ENCODE results near the gene DLG1. TPM values are rescaled to one million over a fixed set of nuclear protein-coding genes. Genes with fewer than 3 reads are reported as not detected.

DLG1 gene
- total and polyA plus RNA-seq, 2 experiments from 2014 or later: 27.6 to 98.0 TPM

DNA sequence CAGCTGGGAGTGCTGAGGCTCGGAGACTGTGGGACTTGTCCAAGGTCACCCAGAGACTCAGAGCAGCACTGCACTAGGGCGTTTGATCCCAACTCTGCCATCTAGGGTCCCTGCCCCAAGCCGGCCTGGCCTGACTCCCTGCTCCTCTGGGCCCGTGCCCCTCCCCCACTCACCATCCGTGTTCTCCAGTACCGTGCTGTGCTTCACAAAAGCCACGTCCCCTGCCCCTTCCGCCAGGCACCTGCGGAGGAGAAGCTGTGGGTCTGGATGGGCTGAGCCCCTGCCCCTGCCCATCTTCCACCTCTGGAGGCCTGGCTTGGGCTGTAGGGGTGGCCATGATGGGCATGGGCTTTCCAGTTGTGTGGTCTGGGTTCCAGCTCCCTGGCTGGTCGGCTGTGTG is 277.2 kb downstream of the DLG1 start (continued):
- TF ChIP-seq, protein P1, sequence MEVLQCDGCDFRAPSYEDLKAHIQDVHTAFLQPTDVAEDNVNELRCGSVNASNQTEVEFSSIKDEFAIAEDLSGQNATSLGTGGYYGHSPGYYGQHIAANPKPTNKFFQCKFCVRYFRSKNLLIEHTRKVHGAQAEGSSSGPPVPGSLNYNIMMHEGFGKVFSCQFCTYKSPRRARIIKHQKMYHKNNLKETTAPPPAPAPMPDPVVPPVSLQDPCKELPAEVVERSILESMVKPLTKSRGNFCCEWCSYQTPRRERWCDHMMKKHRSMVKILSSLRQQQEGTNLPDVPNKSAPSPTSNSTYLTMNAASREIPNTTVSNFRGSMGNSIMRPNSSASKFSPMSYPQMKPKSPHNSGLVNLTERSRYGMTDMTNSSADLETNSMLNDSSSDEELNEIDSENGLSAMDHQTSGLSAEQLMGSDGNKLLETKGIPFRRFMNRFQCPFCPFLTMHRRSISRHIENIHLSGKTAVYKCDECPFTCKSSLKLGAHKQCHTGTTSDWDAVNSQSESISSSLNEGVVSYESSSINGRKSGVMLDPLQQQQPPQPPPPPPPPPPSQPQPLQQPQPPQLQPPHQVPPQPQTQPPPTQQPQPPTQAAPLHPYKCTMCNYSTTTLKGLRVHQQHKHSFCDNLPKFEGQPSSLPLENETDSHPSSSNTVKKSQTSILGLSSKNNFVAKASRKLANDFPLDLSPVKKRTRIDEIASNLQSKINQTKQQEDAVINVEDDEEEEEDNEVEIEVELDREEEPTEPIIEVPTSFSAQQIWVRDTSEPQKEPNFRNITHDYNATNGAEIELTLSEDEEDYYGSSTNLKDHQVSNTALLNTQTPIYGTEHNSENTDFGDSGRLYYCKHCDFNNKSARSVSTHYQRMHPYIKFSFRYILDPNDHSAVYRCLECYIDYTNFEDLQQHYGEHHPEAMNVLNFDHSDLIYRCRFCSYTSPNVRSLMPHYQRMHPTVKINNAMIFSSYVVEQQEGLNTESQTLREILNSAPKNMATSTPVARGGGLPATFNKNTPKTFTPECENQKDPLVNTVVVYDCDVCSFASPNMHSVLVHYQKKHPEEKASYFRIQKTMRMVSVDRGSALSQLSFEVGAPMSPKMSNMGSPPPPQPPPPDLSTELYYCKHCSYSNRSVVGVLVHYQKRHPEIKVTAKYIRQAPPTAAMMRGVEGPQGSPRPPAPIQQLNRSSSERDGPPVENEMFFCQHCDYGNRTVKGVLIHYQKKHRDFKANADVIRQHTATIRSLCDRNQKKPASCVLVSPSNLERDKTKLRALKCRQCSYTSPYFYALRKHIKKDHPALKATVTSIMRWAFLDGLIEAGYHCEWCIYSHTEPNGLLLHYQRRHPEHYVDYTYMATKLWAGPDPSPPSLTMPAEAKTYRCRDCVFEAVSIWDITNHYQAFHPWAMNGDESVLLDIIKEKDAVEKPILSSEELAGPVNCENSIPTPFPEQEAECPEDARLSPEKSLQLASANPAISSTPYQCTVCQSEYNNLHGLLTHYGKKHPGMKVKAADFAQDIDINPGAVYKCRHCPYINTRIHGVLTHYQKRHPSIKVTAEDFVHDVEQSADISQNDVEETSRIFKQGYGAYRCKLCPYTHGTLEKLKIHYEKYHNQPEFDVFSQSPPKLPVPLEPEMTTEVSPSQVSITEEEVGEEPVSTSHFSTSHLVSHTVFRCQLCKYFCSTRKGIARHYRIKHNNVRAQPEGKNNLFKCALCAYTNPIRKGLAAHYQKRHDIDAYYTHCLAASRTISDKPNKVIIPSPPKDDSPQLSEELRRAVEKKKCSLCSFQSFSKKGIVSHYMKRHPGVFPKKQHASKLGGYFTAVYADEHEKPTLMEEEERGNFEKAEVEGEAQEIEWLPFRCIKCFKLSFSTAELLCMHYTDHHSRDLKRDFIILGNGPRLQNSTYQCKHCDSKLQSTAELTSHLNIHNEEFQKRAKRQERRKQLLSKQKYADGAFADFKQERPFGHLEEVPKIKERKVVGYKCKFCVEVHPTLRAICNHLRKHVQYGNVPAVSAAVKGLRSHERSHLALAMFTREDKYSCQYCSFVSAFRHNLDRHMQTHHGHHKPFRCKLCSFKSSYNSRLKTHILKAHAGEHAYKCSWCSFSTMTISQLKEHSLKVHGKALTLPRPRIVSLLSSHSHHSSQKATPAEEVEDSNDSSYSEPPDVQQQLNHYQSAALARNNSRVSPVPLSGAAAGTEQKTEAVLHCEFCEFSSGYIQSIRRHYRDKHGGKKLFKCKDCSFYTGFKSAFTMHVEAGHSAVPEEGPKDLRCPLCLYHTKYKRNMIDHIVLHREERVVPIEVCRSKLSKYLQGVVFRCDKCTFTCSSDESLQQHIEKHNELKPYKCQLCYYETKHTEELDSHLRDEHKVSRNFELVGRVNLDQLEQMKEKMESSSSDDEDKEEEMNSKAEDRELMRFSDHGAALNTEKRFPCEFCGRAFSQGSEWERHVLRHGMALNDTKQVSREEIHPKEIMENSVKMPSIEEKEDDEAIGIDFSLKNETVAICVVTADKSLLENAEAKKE (CRISPR knock-in tag; IDR thresholded peaks at IDR 0.05): no peak
- TF ChIP-seq CREB1 (CRISPR knock-in tag; IDR thresholded peaks at IDR 0.05; ENCODE audit: low read depth) (no peak), JUNB (IDR thresholded peaks at IDR 0.05; ENCODE audit: unreplicated experiment) (no peak), NANOG (IDR thresholded peaks at IDR 0.05; ENCODE audit: borderline replicate concordance) (no peak)

- H3K4me3 Mint-ChIP-seq: no peak overlapping the region
- TF ChIP-seq, protein P1 (CRISPR knock-in tag; IDR thresholded peaks at IDR 0.05): no peak
- TF ChIP-seq ZNF331 (CRISPR knock-in tag; IDR thresholded peaks at IDR 0.05; ENCODE audit: low read depth) (no peak), CREB1 (CRISPR knock-in tag; IDR thresholded peaks at IDR 0.05; ENCODE audit: low read depth) (no peak), EZH2 (IDR thresholded peaks at IDR 0.05; ENCODE audit: low read depth, unreplicated experiment) (no peak), EZH2phosphoT487 (IDR thresholded peaks at IDR 0.05; ENCODE audit: unreplicated experiment) (no peak), NANOG (IDR thresholded peaks at IDR 0.05; ENCODE audit: borderline replicate concordance) (no peak)
- TF ChIP-seq, protein P2, sequence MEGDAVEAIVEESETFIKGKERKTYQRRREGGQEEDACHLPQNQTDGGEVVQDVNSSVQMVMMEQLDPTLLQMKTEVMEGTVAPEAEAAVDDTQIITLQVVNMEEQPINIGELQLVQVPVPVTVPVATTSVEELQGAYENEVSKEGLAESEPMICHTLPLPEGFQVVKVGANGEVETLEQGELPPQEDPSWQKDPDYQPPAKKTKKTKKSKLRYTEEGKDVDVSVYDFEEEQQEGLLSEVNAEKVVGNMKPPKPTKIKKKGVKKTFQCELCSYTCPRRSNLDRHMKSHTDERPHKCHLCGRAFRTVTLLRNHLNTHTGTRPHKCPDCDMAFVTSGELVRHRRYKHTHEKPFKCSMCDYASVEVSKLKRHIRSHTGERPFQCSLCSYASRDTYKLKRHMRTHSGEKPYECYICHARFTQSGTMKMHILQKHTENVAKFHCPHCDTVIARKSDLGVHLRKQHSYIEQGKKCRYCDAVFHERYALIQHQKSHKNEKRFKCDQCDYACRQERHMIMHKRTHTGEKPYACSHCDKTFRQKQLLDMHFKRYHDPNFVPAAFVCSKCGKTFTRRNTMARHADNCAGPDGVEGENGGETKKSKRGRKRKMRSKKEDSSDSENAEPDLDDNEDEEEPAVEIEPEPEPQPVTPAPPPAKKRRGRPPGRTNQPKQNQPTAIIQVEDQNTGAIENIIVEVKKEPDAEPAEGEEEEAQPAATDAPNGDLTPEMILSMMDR (conservative IDR thresholded peaks at IDR 0.05; ENCODE audit: low read depth in 2 of 2): no peak
Measured at GRCh38 chr3:197019535-197019934, 278.9 kb downstream of the DLG1 start.

More at GRCh38 chr3:197019535-197019934, 278.9 kb downstream of the DLG1 start:
- Histone ChIP-seq H4K20me1 (replicated peaks; ENCODE audit: insufficient read depth) (no peaks in the 10 kb centered on the region), H3K4me2 (no peak overlapping the region), H3K4me3 (no peak overlapping the region), H3K79me2 (replicated peaks; ENCODE audit: insufficient read depth) (no peaks in the 10 kb centered on the region), H3K36me3 (ENCODE audit: insufficient read depth) (no peaks in the 10 kb centered on the region), H3K27ac (ENCODE audit: low read depth) (no peak overlapping the region), H3F3A (replicated peaks; ENCODE audit: low read depth) (no peaks in the 10 kb centered on the region), H3K27me3 (ENCODE audit: insufficient read depth) (no peaks in the 10 kb centered on the region), H3K4me1 (ENCODE audit: insufficient read depth) (peaks cover 8% of the 10 kb centered on the region; the same call in 1 of the 2 replicates), H2AFZ (no peak overlapping the region), H3K9me2 (ENCODE audit: insufficient read depth) (no peaks in the 10 kb centered on the region)
- peaks cover 20% of the 10 kb centered on the region for H3K27me3 Mint-ChIP-seq (ENCODE audit: insufficient read depth, low read depth, poor library complexity)
- H3K36me3 Mint-ChIP-seq (ENCODE audit: low read depth): no peaks in the 10 kb centered on the region
- H3K27ac Mint-ChIP-seq: no peak overlapping the region
- H3K4me1 Mint-ChIP-seq: peaks cover 35% of the 10 kb centered on the region
- DNase-seq (ENCODE audit: low spot score) (no peak), ATAC-seq (no peak)
- H3K9me3 Mint-ChIP-seq: no peaks in the 10 kb centered on the region
